Stimulated activated CD4-positive, alpha-beta T cell treated with anti-CD3 and anti-CD28 coated beads, Interleukin-2, amount 100 ng/mL, for 24 hours (primary cell): Measurements from ENCODE around the gene ADRB2.

Experiments used
- DNase-seq, 2 donors: peaks; one replicate each; pipeline ENCODE4 v3.0.0-alpha.2; 2020

ADRB2 gene

GRCh38 chr5:148805326-148806290 is 20.8 kb upstream of the ADRB2 start:
- peak; percentile 33 to 38 for DNase-seq

GRCh38 chr5:148806520-148806931 is 19.9 kb upstream of the ADRB2 start:
- DNase-seq, result no peak

- no peak for DNase-seq
Measured at GRCh38 chr5:148807851-148808250, 18.6 kb upstream of the ADRB2 start.

GRCh38 chr5:148808864-148809642 is 17.4 kb upstream of the ADRB2 start:
- DNase-seq, result peak; percentile 42 to 51

- DNase-seq, result no peak
Measured at GRCh38 chr5:148809781-148810524, 16.5 kb upstream of the ADRB2 start.

- DNase-seq, result no peak
Measured at GRCh38 chr5:148810823-148811222, 15.6 kb upstream of the ADRB2 start.

- no peak for DNase-seq
Measured at GRCh38 chr5:148811756-148812155, 14.7 kb upstream of the ADRB2 start.

GRCh38 chr5:148815086-148815485 is 11.3 kb upstream of the ADRB2 start:
- DNase-seq, result no peak

- no peak for DNase-seq
Measured at GRCh38 chr5:148815578-148815977, 10.8 kb upstream of the ADRB2 start.

GRCh38 chr5:148816357-148816756 is 10.1 kb upstream of the ADRB2 start:
- DNase-seq, result no peak

GRCh38 chr5:148816782-148817181 is 9.6 kb upstream of the ADRB2 start:
- DNase-seq, result no peak

GRCh38 chr5:148817606-148818005 is 8.8 kb upstream of the ADRB2 start:
- DNase-seq, result no peak

- DNase-seq, result no peak
Measured at GRCh38 chr5:148820461-148821395, 5.7 kb upstream of the ADRB2 start.

GRCh38 chr5:148823871-148824270 is 2.5 kb upstream of the ADRB2 start:
- no peak for DNase-seq

- no peak for DNase-seq
Measured at GRCh38 chr5:148825716-148826052, 727 bp upstream of the ADRB2 start.

- DNase-seq, result no peak
Measured at GRCh38 chr5:148826739-148827070, 294 bp downstream of the ADRB2 start.

- DNase-seq, result no peak
Measured at GRCh38 chr5:148827723-148828122, 1.3 kb downstream of the ADRB2 start.

GRCh38 chr5:148828511-148829247 is 2.3 kb downstream of the ADRB2 start:
- DNase-seq, result no peak

- DNase-seq, result no peak
Measured at GRCh38 chr5:148829248-148829594, 2.8 kb downstream of the ADRB2 start.

- DNase-seq, result no peak
Measured at GRCh38 chr5:148829734-148830133, 3.3 kb downstream of the ADRB2 start.

GRCh38 chr5:148830211-148830610 is 3.8 kb downstream of the ADRB2 start:
- DNase-seq, result no peak
